ENCODE data around the gene FLCN.
"Not testable (repeated sequence)": the region's sequence is repeated elsewhere in the genome, so short reads cannot be mapped to it uniquely, and the experiment has no call there.

Gene FLCN

GRCh38 chr17:17206124-17206912 lies 30.6 kb downstream of the FLCN start, which contains the start of gene PLD6:
Gene PLD6 (minus strand): TSS chr17:17206333. CDS start chr17:17206286, 47 bp downstream.
- DNase-seq: peak; percentile 86 to 96 (median 92)

GRCh38 chr17:17205368-17206123 lies 31.4 kb downstream of the FLCN start:
- peak; percentile 32 to 42 (median 36) for DNase-seq

- DNase-seq: no peak
Measured at GRCh38 chr17:17204635-17205231, 32.2 kb downstream of the FLCN start.

GRCh38 chr17:17204041-17204591 lies 32.9 kb downstream of the FLCN start:
- no peak for DNase-seq

- DNase-seq: no peak
Measured at GRCh38 chr17:17203173-17203730, 33.7 kb downstream of the FLCN start.

GRCh38 chr17:17201907-17202306 lies 35.1 kb downstream of the FLCN start:
- DNase-seq: no peak

GRCh38 chr17:17201271-17201670 lies 35.7 kb downstream of the FLCN start:
- DNase-seq: no peak

- no peak for DNase-seq
Measured at GRCh38 chr17:17200831-17201230, 36.1 kb downstream of the FLCN start.

- no peak for DNase-seq
Measured at GRCh38 chr17:17200311-17200710, 36.7 kb downstream of the FLCN start.

GRCh38 chr17:17198281-17198680 lies 38.7 kb downstream of the FLCN start:
- DNase-seq: no peak

GRCh38 chr17:17196776-17197175 lies 40.2 kb downstream of the FLCN start:
- DNase-seq: no peak

GRCh38 chr17:17195466-17195865 lies 41.5 kb downstream of the FLCN start:
- DNase-seq: not testable (repeated sequence)

- no peak for DNase-seq
Measured at GRCh38 chr17:17191961-17192381, 45.0 kb downstream of the FLCN start.

- no peak for DNase-seq
Measured at GRCh38 chr17:17191346-17191792, 45.6 kb downstream of the FLCN start.

- no peak for DNase-seq
Measured at GRCh38 chr17:17190188-17190587, 46.8 kb downstream of the FLCN start.

GRCh38 chr17:17189559-17189958 lies 47.4 kb downstream of the FLCN start:
- no peak for DNase-seq

- no peak for DNase-seq
Measured at GRCh38 chr17:17188586-17188985, 48.4 kb downstream of the FLCN start.

- DNase-seq: no peak
Measured at GRCh38 chr17:17186551-17187505, 50.1 kb downstream of the FLCN start.

- no peak for DNase-seq
Measured at GRCh38 chr17:17186051-17186450, 50.9 kb downstream of the FLCN start.

GRCh38 chr17:17184985-17185757 lies 51.8 kb downstream of the FLCN start:
- DNase-seq: not testable (repeated sequence)

- DNase-seq: no peak
Measured at GRCh38 chr17:17183744-17184143, 53.2 kb downstream of the FLCN start.
